HCT116 (cell line): ENCODE results near the gene METTL24.

Source experiments
- EZH2 ChIP-seq: fragments of 200-600 bp; sonication (generic); IDR thresholded peaks from 2 replicates; pipeline ENCODE4 v1.6.1; 2017; ENCODE audit warnings: antibody characterized with exemption, mixed run types
- EZH2phosphoT487 ChIP-seq: fragments of 200-600 bp; IDR thresholded peaks from 2 replicates; pipeline ENCODE4 v1.6.1; 2018; ENCODE audit warnings: antibody characterized with exemption, borderline replicate concordance
- FOSL1 ChIP-seq: IDR thresholded peaks from 2 replicates; pipeline ENCODE4 v1.6.1; 2012; ENCODE audit warnings: low read depth
- RAD21 ChIP-seq: IDR thresholded peaks from 2 replicates; pipeline ENCODE4 v1.6.1; 2012; ENCODE audit warnings: low read depth, mild to moderate bottlenecking
- TCF7L2 ChIP-seq: IDR thresholded peaks from 2 replicates; pipeline ENCODE4 v1.7.0; 2011; ENCODE audit warnings: borderline replicate concordance, inconsistent platforms; ENCODE audit not compliant: insufficient read depth, insufficient read length; ENCODE audit errors: extremely low read depth
- ZBTB33 ChIP-seq: IDR thresholded peaks from 2 replicates; pipeline ENCODE4 v1.6.1; 2011; ENCODE audit warnings: mild to moderate bottlenecking, low read length, moderate library complexity; ENCODE audit not compliant: insufficient replicate concordance; ENCODE audit errors: extremely low read depth
- TF ChIP-seq, protein P1 (sequence below), 3 experiments: fragments of 200-600 bp in 1 of 3; sonication (generic) in 1 of 3; IDR thresholded peaks in 2 of 3; conservative IDR thresholded peaks in 1 of 3; 2 replicates each; pipeline ENCODE4 v1.5.1; 2012 to 2017; ENCODE audit warnings: low read depth in 2 of 3, low read length in 2 of 3, antibody characterized with exemption in 1 of 3, borderline replicate concordance in 1 of 3, control low read depth in 1 of 3, mild to moderate bottlenecking in 1 of 3, mixed read lengths in 1 of 3, mixed run types in 1 of 3, moderate library complexity in 1 of 3; ENCODE audit not compliant: insufficient read depth in 1 of 3
- TF ChIP-seq, protein P2 (sequence below): IDR thresholded peaks from 2 replicates; pipeline ENCODE4 v1.6.1; 2012; ENCODE audit warnings: low read depth

- TF ChIP-seq, protein P1, sequence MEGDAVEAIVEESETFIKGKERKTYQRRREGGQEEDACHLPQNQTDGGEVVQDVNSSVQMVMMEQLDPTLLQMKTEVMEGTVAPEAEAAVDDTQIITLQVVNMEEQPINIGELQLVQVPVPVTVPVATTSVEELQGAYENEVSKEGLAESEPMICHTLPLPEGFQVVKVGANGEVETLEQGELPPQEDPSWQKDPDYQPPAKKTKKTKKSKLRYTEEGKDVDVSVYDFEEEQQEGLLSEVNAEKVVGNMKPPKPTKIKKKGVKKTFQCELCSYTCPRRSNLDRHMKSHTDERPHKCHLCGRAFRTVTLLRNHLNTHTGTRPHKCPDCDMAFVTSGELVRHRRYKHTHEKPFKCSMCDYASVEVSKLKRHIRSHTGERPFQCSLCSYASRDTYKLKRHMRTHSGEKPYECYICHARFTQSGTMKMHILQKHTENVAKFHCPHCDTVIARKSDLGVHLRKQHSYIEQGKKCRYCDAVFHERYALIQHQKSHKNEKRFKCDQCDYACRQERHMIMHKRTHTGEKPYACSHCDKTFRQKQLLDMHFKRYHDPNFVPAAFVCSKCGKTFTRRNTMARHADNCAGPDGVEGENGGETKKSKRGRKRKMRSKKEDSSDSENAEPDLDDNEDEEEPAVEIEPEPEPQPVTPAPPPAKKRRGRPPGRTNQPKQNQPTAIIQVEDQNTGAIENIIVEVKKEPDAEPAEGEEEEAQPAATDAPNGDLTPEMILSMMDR (IDR thresholded peaks at IDR 0.05 in 2 of 3, conservative IDR thresholded peaks at IDR 0.05 in 1 of 3; ENCODE audit: borderline replicate concordance in 1 of 3, insufficient read depth in 1 of 3, low read depth in 2 of 3, low read length in 2 of 3): no peak
- TF ChIP-seq EZH2phosphoT487 (no peak), EZH2 (no peak), TCF7L2 (no peak), FOSL1 (no peak), RAD21 (no peak), ZBTB33 (no peak)
- TF ChIP-seq, protein P2, sequence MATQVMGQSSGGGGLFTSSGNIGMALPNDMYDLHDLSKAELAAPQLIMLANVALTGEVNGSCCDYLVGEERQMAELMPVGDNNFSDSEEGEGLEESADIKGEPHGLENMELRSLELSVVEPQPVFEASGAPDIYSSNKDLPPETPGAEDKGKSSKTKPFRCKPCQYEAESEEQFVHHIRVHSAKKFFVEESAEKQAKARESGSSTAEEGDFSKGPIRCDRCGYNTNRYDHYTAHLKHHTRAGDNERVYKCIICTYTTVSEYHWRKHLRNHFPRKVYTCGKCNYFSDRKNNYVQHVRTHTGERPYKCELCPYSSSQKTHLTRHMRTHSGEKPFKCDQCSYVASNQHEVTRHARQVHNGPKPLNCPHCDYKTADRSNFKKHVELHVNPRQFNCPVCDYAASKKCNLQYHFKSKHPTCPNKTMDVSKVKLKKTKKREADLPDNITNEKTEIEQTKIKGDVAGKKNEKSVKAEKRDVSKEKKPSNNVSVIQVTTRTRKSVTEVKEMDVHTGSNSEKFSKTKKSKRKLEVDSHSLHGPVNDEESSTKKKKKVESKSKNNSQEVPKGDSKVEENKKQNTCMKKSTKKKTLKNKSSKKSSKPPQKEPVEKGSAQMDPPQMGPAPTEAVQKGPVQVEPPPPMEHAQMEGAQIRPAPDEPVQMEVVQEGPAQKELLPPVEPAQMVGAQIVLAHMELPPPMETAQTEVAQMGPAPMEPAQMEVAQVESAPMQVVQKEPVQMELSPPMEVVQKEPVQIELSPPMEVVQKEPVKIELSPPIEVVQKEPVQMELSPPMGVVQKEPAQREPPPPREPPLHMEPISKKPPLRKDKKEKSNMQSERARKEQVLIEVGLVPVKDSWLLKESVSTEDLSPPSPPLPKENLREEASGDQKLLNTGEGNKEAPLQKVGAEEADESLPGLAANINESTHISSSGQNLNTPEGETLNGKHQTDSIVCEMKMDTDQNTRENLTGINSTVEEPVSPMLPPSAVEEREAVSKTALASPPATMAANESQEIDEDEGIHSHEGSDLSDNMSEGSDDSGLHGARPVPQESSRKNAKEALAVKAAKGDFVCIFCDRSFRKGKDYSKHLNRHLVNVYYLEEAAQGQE: no peak
These were observed 31.7 kb upstream of the METTL24 start for GRCh38 chr6:110389689-110390382.
